GM12873 (cell line): ENCODE measurements around the gene EHD3.

ENCODE experiments used
- TF ChIP-seq, protein P1 (sequence below): IDR thresholded peaks from 2 replicates; pipeline ENCODE4 v1.5.1; 2012; ENCODE audit warnings: low read depth, mild to moderate bottlenecking, moderate library complexity, low read length, control low read depth; ENCODE audit not compliant: insufficient read depth; ENCODE audit errors: missing control alignments

The EHD3 gene

GRCh38 chr2:31260870-31261269 lies 26.9 kb downstream of the EHD3 start:
- TF ChIP-seq, protein P1, sequence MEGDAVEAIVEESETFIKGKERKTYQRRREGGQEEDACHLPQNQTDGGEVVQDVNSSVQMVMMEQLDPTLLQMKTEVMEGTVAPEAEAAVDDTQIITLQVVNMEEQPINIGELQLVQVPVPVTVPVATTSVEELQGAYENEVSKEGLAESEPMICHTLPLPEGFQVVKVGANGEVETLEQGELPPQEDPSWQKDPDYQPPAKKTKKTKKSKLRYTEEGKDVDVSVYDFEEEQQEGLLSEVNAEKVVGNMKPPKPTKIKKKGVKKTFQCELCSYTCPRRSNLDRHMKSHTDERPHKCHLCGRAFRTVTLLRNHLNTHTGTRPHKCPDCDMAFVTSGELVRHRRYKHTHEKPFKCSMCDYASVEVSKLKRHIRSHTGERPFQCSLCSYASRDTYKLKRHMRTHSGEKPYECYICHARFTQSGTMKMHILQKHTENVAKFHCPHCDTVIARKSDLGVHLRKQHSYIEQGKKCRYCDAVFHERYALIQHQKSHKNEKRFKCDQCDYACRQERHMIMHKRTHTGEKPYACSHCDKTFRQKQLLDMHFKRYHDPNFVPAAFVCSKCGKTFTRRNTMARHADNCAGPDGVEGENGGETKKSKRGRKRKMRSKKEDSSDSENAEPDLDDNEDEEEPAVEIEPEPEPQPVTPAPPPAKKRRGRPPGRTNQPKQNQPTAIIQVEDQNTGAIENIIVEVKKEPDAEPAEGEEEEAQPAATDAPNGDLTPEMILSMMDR = no peak

- TF ChIP-seq, protein P1 = peak; percentile 45
Observed at GRCh38 chr2:31263636-31264190, 29.8 kb downstream of the EHD3 start.

- TF ChIP-seq, protein P1 = no peak
Observed at GRCh38 chr2:31265234-31265633, 31.3 kb downstream of the EHD3 start.

- TF ChIP-seq, protein P1 = no peak
Observed at GRCh38 chr2:31266804-31267203, 32.9 kb downstream of the EHD3 start.

GRCh38 chr2:31267437-31268120 lies 33.6 kb downstream of the EHD3 start:
- TF ChIP-seq, protein P1 = no peak

- TF ChIP-seq, protein P1 = no peak
Observed at GRCh38 chr2:31268344-31268743, 34.4 kb downstream of the EHD3 start.

- TF ChIP-seq, protein P1 = no peak
Observed at GRCh38 chr2:31269087-31269486, 35.1 kb downstream of the EHD3 start.
